ENCODE measurements around the gene AP5B1. TPM values are rescaled to one million over a fixed set of nuclear protein-coding genes. Genes with fewer than 3 reads are reported as not detected.

AP5B1 gene
- total RNA-seq, 1 donor, result 18.1 TPM

- H4K20me1 ChIP-seq (ENCODE audit: insufficient read depth, low read length), result peaks cover 18% of the 10 kb centered on the region
- peaks cover 33% of the 10 kb centered on the region for H3K79me2 ChIP-seq (ENCODE audit: insufficient read depth, low read length)
- H3K4me1 ChIP-seq (ENCODE audit: insufficient read depth, low read length), result peaks cover 5% of the 10 kb centered on the region
- H3K9me3 ChIP-seq (ENCODE audit: low read depth, low read length), result no peaks in the 10 kb centered on the region
- H3K4me3 ChIP-seq (ENCODE audit: insufficient read depth, low read length), result no peak overlapping the region
- no peak overlapping the region for H3K4me2 ChIP-seq (ENCODE audit: insufficient read depth, low read length)
- H3K27me3 ChIP-seq (ENCODE audit: insufficient read depth, low read length), result peaks cover 20% of the 10 kb centered on the region
- H3K27ac ChIP-seq (ENCODE audit: low read depth, low read length), result no peak overlapping the region
- peak; percentile 92 for DNase-seq (ENCODE audit: insufficient read length, low spot score, missing footprints)
- no peak overlapping the region for H2AFZ ChIP-seq (ENCODE audit: low read length)
- TF ChIP-seq CTCF (IDR thresholded peaks at IDR 0.05; ENCODE audit: extremely low read depth, low read depth, low read length), result no peak
- peaks cover 9% of the 10 kb centered on the region for H3K36me3 ChIP-seq (ENCODE audit: insufficient read depth, low read length)
These were observed 1.4 kb upstream of the AP5B1 start for GRCh38 chr11:65781962-65782815.

GRCh38 chr11:65781152-65781961, 581 bp upstream of the AP5B1 start:
- DNase-seq (ENCODE audit: insufficient read length, low spot score, missing footprints), result peak; percentile 97
- TF ChIP-seq CTCF (IDR thresholded peaks at IDR 0.05; ENCODE audit: extremely low read depth, low read depth, low read length), result no peak
- H3K4me3 ChIP-seq (ENCODE audit: insufficient read depth, low read length), result peak overlapping the region; percentile 95
- H3K4me2 ChIP-seq (ENCODE audit: insufficient read depth, low read length), result peak overlapping the region; percentile 63
- peaks cover 9% of the 10 kb centered on the region for H3K36me3 ChIP-seq (ENCODE audit: insufficient read depth, low read length)
- peak overlapping the region; percentile 15 for H2AFZ ChIP-seq (ENCODE audit: low read length)
- peaks cover 24% of the 10 kb centered on the region for H4K20me1 ChIP-seq (ENCODE audit: insufficient read depth, low read length)
- no peaks in the 10 kb centered on the region for H3K9me3 ChIP-seq (ENCODE audit: low read depth, low read length)
- peaks cover 35% of the 10 kb centered on the region for H3K79me2 ChIP-seq (ENCODE audit: insufficient read depth, low read length)
- no peak overlapping the region for H3K27ac ChIP-seq (ENCODE audit: low read depth, low read length)
- peaks cover 5% of the 10 kb centered on the region for H3K4me1 ChIP-seq (ENCODE audit: insufficient read depth, low read length)
- H3K27me3 ChIP-seq (ENCODE audit: insufficient read depth, low read length), result peaks cover 14% of the 10 kb centered on the region

- peak overlapping the region; percentile 95 for H3K4me3 ChIP-seq (ENCODE audit: insufficient read depth, low read length)
- peak; percentile 100 for DNase-seq (ENCODE audit: insufficient read length, low spot score, missing footprints)
- H3K9me3 ChIP-seq (ENCODE audit: low read depth, low read length), result no peaks in the 10 kb centered on the region
- H4K20me1 ChIP-seq (ENCODE audit: insufficient read depth, low read length), result peaks cover 31% of the 10 kb centered on the region
- H3K36me3 ChIP-seq (ENCODE audit: insufficient read depth, low read length), result peaks cover 9% of the 10 kb centered on the region
- peak overlapping the region; percentile 90 for H2AFZ ChIP-seq (ENCODE audit: low read length)
- H3K4me1 ChIP-seq (ENCODE audit: insufficient read depth, low read length), result peaks cover 5% of the 10 kb centered on the region
- H3K4me2 ChIP-seq (ENCODE audit: insufficient read depth, low read length), result peak overlapping the region; percentile 94
- H3K27me3 ChIP-seq (ENCODE audit: insufficient read depth, low read length), result peaks cover 2% of the 10 kb centered on the region
- peak; percentile 87 for TF ChIP-seq CTCF (IDR thresholded peaks at IDR 0.05; ENCODE audit: extremely low read depth, low read depth, low read length)
- peak overlapping the region; percentile 77 for H3K27ac ChIP-seq (ENCODE audit: low read depth, low read length)
- peaks cover 35% of the 10 kb centered on the region for H3K79me2 ChIP-seq (ENCODE audit: insufficient read depth, low read length)
These were observed 632 bp downstream of the AP5B1 start for GRCh38 chr11:65779919-65780769.

Measured in osteoblast (primary cell).